Measurements from ENCODE around the gene BAIAP3.

GRCh38 chr16:1356061-1356900 is 22.8 kb downstream of the BAIAP3 start:
- TF ChIP-seq CTCF (IDR thresholded peaks at IDR 0.05; ENCODE audit: borderline replicate concordance, extremely low read depth, low read length, poor library complexity, severe bottlenecking), result no peak
- no peak for TF ChIP-seq EZH2 (IDR thresholded peaks at IDR 0.05; ENCODE audit: borderline replicate concordance, low read depth, low read length, severe bottlenecking)
